ENCODE measurements around the gene SETBP1. TPM values are rescaled to one million over a fixed set of nuclear protein-coding genes. Genes with fewer than 3 reads are reported as not detected.

The SETBP1 gene
- polyA plus RNA-seq, 1 donor, result 14.8 TPM

DNA sequence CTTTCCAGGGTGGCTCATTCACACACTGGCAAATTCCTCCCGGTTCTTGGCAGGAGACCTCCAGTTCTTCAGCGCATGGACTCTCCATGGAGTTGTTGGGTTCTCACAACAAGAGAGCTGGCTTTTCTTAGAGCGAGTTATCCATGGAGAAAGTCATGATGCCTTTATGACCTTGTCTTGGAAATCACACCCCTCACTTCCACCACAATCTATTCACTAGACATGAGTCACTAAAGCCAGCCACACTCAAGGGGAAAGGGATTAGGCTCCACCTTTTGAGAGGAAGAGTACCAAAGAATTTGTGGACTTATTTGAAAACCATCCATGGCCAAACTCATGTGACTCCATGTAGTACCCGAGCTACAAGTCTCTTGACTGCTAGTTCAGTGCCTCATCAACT is 160.5 kb downstream of the SETBP1 start:
- no peak for DNase-seq (ENCODE audit: low read depth)

DNA sequence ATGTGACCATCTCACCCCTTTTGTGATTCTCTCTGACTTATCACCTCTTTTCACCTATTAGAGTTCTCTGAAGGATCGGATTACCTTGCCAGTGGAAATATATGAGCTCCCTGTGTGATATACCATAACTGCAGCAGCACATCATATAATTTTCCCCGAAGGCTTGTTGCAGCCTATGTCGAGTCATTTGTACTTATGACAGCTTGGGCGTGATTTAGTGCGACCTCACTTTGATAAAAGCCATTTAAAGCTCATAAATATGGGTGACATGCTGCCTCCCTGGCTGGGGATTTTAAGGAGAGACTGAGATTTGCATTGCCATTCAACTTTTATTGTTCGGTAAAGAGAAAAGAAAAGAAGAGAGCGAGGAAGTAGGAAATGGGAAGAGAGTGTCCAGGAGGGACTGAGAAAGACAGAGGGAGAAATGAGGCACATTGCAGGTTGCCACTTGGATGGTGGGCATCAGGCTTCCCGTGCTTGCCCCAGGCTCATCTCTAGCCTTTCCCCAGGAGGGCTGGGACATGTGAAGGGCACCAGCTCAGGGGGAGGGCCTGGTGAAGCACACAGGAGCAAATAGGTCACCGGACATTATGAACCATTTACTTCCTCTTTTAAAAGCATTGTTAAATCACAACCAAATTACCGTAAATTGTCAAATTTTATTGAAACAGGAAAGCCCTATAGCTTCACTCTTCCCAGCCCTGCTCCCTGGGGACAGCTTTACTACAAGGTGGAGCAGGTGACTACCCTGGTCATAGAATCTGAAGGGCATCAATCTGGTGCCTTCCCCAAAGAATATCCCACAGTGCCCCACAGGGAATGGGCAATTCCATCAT is 161.3 kb downstream of the SETBP1 start:
- no peak for DNase-seq (ENCODE audit: low read depth)

DNA sequence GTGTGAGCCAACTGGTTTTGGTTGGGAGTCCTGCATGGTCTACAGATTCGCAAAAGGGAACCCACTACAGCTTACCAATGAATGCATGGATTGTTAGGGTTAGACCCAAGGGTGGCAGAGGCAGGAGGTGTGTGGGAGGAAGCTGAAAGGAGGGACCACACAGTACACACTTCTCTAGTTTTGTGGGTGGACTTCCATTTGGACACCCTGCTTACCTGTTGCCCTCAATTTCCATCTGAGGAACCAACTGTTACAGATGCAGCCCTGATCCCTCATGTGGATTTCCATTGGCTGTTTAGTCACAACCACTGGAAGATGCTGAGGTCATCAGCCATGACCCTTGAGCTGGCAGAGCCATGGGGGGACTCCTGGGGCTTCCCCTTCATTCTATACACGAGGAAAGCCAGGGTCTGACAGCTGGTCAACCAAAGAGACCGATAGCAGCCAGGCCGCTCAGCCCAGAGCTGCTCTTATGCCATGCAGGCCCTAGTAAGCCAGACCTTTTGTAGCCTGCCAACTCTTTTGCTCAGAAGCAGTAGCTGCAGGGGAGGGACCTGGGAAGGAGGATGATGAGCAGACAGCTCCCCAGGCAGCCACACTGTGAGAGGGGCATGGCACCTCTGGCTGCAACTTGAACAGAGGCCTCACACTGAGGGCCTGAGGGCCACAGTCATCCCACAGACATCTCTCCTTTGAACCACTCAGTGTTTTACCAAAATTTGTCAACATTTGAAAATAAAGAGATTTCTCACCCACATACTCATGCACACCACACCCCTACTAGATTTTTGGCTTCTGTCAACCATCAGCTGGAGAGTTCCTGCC is 162.1 kb downstream of the SETBP1 start:
- DNase-seq (ENCODE audit: low read depth), result no peak

DNA sequence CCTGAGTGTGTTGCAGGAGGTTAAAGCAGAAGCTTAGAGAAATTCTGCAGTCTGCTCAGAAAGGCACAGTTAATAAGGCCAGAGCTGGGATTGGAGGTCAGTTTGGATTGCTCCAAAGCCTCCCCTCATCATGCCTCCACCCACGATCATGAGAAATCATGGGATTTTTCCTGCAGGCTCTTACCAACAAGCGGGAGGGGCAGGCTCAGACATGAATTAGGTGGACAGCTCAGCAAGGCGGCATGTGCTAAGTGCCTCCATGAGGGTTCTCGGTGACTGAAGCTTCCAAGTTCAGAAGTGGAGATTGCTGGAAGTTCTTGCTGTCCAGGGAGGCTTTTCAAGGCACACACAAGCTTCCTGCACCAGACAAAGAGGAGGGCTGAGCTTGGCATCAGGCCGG is 163.8 kb downstream of the SETBP1 start:
- DNase-seq (ENCODE audit: low read depth), result no peak

DNA sequence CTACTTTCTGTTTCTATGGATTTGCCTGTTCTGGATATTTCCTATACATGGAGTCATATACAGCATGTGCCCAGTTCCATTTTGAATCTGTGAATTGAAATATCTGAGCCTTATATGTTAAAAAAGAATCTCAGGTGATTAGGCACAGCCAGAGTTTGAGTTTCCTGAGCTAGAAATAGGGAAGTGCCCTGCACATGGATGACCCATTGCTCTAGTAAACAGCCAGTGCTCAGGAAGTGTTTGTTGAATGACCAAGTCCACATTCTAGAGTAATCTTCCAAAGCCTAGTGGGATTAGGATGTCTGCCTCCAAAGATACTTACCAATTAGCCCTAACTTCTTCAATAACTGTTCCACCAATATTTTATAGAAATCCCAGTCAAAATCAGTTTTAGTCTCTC is 165.8 kb downstream of the SETBP1 start:
- DNase-seq (ENCODE audit: low read depth), result no peak

DNA sequence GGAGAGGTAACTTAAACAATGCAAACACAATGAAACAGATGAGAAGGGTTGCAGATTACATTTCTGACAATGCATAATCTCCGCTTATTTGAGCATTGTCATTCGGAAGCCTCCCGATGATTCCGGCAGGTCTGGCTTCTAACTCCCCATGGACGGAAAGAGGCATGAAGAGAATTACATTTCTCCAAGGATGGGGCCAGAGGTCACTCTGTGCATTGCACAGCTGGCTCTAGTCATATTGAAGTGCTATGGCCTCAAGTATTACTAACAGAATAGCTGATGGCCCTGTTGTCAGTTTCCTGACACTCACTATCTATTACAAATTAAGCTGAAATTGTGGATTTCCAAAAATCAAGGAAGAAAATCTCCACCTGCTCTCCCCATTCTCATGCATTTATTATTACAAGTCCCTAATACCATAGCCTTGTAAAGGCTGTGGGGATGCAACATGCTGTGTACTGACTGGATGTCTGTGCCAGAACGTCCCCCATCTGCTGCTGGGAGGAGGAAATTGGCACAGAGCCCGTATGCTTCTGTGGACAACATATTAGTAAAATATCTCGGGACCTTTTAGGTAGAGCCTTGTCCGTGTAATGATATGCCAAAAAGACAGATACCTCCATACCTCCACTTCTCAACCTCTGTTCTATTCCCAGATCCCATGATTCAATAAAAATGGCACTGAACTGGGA is 168.1 kb downstream of the SETBP1 start:
- no peak for DNase-seq (ENCODE audit: low read depth)

DNA sequence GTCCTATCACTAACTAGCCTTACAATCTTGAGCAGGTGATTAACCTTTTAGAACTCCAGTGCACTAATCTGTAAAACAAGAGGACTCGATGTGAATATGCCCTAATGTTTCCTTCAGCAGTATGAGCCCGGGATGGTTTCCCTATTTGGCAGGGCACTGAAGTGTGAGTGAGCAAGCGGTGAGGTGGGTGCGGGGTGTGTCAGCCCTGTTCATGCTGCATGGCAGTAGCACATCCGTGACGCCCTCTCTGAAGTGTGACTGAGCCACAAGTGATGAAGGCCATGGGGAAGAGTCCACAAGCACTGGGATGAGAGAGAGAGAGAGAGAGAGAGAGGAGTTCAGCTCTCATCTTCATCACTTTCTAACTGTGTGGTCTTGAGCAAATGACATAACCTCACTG is 168.7 kb downstream of the SETBP1 start:
- no peak for DNase-seq (ENCODE audit: low read depth)

DNA sequence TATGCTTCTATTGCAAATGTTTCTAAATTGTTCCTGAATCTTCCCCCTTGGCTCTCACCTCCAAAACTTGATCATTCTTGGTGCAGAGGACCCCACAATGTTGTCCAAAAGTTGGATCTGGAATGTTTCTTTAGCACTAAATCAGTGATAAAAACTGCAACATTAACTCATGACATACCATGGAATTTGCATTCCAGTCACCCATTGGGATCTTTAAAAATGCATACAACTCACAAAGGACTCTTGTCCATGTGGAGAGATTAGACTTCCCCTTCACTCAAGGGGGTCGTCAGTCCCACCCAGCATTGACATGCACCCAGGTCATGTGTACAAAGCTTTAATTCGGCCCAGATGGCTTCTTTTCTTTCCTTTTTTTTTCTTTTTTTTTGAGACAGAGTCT is 169.3 kb downstream of the SETBP1 start:
- no peak for DNase-seq (ENCODE audit: low read depth)

DNA sequence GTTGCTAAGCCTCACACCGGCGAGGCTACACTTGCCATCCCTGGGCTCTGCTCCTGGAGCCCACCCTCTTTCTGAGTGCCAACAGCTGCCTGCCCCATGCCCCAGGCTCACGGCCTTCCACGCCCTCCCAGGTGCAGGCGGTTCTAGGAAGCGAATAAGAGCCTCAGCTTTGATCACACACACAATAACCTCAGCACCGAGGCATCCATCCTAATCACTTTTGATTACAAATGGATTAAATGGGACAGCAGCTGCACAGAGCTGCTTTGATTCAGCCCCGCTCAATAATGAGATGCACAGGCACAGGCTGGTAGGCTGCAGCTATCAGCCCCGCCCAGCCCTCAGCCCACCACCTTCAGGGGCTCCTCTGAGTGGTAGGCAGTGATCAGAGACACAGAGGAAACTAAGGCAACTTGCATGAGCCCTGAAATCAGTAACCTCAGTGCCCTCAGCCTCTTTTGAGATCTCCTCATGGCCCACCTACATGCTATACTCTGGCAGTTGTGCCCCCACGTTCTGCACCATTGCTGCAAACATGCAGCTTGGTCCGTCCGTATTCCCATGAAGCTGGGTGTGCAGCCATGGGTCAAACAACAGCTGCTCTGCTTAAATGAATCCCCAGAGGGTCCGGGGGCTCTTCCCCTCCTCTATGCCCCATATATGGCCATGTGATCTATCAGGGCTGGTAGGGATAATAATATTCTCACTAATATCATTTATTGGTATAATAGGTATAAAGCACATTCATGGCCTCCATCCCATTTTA is 171.4 kb downstream of the SETBP1 start:
- no peak for DNase-seq (ENCODE audit: low read depth)

DNA sequence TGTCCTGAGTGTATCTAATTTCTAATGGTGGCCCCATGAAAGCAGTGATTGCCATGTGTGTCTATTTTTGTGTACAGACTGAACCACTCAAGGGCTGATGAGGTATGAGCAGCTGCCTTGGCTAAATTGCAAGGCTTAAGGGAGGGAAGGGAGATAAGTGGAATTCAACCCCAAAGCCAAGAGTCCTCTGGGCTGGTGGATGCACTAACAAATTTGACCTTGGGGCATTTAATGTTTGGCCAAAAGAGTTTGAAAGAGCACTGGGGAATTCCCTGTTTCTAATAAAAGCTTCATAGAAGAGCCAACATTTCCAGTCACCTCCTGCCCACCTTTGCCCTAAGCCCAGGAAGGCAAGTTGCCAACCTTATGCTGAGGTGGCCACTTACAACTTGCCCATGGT is 172.1 kb downstream of the SETBP1 start:
- DNase-seq (ENCODE audit: low read depth), result no peak

DNA sequence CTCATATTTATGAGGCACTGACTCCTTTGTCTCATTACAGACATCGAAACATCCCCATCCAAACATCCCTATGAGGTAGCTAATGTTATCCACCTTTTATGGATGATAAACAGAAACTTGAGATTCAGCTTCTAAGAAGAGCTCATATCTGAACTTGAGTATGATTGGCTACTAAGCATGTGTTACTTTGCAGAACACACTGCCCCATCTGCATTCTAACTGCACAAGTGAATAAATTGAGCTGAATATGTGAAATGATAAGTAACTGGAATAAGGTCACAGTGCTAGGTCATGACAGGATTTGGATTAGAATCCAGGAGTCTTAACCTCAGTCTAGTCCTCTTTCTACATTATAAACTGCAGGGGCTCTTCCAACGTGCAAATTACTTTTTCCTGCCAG is 172.7 kb downstream of the SETBP1 start:
- no peak for DNase-seq (ENCODE audit: low read depth)

DNA sequence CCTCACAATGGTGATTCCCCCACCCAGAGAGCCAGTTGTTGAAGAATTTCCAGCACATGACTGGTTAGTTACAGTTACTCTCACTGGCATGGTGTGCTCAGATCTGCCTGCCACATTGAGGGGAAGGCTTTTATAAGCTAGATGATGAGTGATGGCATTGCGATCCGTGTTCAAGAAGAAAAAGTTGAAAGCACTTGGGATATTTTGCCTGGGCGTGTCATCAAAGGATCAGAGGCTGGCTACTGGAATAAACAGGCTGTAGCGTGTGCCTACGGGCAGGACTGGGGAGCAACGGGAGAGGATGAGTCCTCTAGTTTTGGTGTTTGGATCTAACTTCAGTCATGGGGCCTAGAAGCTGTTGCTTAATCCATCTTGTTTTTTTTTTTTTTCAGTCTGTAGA is 175.0 kb downstream of the SETBP1 start:
- DNase-seq (ENCODE audit: low read depth), result no peak

DNA sequence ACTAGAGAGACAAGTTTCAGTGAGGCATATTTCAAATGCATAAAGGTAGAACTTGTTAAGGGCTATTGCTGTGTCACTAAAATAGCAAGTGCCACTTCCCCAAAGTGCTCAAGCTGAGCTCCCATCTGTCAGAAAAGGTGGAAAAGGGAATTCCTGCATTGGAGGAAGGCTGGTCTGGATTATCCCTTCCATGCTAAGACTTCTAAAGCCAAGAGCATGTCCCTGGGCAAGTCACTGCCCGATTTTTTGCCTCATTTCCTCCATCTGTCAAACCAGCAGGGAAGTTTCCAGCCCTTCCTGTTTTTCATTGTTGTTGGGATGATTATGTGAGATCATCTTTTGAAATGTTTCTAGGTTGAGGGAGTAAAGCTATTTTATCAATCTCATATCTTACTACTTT is 175.5 kb downstream of the SETBP1 start:
- DNase-seq (ENCODE audit: low read depth), result no peak

DNA sequence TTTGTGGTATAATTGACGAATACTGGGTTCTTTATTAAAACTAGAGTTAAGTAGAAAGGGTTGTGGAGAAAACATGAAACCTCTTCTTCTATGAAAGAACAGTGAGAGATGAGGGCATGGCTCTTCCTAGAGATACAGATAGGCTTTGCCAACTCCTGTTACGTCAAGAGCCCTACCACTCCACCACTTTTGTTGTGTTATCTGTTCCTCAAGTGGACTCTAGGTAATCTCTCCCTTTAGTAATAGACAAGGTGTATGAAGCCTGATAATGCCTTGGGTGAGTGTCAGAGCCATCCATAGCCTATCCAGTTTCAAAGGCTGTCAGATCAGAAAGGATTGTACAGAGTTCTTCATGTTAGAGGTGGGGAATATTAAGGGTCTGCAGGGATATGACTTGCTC is 176.4 kb downstream of the SETBP1 start:
- DNase-seq (ENCODE audit: low read depth), result no peak

DNA sequence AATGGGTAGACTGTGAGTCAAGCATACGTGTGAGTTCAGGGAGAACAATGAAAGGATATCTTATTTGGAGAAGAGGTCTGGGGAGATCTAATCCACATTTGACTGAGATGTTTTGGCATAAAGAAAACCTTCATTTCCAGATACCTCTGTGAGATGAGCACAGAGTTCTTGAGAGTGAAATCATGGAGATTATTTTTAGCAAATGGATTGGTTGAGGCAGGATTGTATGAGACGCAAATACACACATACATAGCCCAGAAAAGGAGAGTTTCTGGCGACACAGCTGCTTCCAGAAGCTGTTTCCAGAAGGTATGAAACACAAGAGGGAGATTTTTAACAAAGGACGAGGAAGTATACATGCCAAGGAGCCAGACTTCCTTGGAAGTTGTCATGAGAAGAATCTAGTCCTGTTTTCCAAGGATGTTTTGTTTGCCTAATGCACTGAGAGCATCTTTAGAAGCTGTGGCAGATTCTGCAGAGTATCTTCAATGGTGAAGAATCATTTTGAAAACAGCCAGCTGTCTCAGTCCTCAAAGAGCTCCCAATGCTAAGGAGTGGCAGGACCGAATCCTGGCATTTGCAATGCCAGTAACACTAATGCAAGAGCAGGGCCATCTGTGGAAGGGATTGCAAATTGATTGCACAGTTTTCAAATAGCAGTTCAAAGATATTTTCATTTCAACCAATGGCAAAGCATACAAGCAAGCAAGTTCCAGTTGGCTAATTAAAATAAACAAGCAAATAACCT is 177.2 kb downstream of the SETBP1 start:
- DNase-seq (ENCODE audit: low read depth), result no peak

DNA sequence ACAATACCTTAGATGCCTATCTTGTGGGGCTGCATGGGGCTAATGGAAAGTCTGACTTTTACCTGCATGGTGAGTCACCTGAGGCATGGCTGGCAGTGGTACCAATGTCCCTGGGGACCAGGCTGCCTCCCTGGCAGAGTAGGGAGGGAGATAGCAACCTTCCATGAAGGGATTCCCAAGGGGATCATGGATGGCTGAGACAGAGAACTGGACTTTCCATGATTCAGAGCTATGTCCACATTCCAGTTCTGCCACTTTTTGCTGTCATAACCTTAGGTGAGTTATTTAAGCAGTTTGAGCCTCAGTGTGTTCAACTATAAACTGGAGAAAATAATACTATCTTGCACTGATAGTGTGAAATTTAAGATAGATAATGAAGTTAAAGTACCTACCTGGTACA is 178.6 kb downstream of the SETBP1 start:
- no peak for DNase-seq (ENCODE audit: low read depth)

DNA sequence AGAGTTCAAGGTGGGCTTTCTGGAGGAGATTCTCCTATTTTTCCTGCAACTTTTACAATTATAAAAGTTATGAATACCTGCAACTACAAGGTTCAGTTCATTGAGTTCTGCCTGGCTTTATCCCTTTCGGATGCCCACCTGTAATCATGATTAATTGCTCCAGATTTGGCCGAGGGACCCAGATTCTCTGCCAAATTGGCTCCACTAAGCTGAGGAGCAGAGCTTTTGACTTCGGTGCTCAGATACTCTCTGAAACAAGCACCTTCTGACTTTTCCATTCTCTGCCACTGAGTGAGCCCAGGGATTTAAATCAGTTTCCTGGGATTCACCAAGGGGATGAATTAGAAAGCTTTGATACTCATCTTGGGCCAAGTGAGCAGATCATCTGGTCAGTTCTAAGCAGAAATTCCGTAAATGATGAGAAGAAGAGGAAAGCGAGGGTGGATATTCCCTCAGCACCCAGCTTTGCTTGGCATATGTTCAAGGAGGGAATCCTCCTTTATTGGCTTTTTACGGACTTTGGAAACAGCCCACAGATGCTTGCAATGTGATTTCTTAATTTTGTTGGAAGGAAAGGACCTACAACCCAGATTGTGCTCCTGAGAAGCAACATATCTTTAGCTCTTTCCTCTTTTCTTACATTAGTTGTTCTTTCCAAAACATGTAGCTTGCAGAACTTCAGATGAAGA is 179.2 kb downstream of the SETBP1 start:
- no peak for DNase-seq (ENCODE audit: low read depth)

DNA sequence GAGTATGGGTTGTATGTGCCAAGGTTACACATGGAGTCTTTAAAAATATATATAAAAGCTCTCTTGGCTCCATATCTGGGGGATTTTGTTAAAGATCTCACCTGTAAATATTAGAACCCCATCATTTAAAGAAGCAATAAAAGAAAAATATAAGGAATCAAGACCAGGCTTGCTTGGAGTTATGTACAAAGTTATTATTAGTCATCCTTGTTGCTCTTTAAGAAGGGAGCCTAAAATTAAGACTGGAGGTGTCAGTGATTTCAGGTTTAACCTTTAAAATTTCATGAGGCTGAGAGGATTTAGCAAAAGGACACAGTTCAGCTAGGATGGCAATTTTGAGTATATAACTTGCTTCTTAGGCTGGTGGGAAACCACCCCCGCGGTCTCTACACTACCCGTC is 181.4 kb downstream of the SETBP1 start:
- no peak for DNase-seq (ENCODE audit: low read depth)

DNA sequence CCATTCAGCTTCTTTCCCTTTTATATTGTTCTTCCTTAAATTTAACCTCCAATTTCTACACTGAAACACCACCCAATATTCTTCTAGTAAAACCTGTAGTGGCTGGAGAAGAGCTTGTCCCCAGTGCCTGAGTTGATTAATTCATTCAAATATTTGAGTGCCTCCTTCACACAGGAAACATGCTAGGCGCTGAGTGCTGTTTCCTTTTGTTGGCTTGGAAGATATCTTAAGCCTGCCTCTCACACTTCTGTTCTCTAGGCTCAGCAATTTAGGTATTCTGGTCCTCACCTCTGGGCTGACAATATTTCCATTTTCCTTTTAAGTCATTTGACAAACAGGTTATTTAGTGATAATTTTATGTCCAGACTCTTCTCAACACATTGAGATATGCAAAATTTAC is 185.4 kb downstream of the SETBP1 start:
- no peak for DNase-seq (ENCODE audit: low read depth)

DNA sequence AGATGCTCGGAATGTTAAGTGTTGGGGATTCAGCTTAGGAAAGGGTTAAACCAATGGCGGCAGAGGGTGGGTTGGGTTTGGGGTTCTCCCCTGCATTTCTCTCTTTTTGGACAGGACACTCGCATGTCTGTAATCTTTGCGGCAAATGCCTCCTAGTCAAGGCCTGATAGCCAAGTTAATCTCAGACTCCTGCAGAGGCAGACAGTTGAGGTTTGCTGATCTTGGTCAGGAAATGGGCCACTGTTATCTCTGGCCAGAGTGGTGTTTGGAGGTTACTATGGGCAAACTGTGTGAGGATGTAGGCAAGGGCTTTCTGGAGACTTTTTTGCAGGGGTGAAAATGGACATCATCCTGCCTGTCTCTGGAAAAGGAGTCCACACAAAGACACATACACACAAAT is 188.8 kb downstream of the SETBP1 start:
- no peak for DNase-seq (ENCODE audit: low read depth)

Data from forelimb muscle (tissue), 1 donor.